Thyroid gland (tissue), 4 donors: ENCODE data around the gene PIM3.

Experiments
- POLR2A ChIP-seq, 2 donors: fragments of 450-650 bp; IDR thresholded peaks; one replicate each; pipeline ENCODE4 v1.6.1; 2017; ENCODE audit warnings: antibody characterized with exemption in 2 of 2, mild to moderate bottlenecking in 2 of 2, moderate library complexity in 1 of 2
- TF ChIP-seq, protein P1 (sequence below), 6 experiments: fragments of 200-600 bp in 3 of 6; fragments of 450-650 bp in 3 of 6; sonication (generic) in 3 of 6; IDR thresholded peaks; one replicate each; pipeline ENCODE4 v1.5.1; 2016 to 2019; ENCODE audit warnings: antibody characterized with exemption in 6 of 6, mild to moderate bottlenecking in 2 of 6, inconsistent platforms in 1 of 6, moderate library complexity in 1 of 6

DNA sequence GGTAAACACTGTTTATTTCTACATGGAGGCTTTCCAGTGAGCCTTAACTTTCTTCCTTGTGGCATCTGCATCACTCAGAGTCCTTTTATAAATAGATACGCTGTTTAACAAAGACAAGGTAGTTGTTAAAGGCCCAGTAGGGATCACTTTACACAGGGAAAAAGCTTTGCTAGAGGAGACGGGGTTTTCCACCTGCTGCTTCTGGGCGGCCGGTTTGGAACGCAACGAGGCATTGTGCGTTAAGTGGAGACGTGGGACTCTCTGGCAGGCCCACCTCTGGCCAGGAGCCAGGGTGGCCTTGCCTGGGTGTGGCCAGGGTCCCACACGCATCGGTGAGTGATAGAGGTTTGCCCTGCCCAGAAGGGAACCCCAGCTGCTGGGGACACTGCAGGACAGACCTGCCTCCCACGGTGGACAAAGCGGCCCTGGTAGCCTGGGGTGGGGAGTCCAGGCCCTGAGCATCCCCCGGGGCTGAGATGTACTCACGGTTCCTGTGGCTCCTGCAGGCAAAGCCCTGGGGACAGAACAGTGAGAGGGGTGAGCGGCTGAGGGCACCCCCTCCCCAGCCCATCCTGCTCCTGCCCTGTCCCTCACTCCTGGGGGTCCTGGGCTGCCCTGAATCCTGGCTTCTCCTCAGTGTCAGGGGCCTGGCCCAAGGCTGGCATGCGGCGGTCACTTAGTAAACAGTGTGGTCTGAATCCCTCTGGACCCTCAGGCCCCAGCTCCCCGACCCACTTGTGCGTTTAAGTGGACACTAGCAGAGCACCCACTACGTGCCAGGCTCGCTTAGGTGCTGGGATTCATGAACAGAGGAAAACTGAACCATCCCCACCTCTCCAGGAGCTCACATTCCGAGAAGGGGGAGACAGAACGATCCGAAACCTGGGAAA, 47.8 kb downstream of the PIM3 start:
- TF ChIP-seq, protein P1, sequence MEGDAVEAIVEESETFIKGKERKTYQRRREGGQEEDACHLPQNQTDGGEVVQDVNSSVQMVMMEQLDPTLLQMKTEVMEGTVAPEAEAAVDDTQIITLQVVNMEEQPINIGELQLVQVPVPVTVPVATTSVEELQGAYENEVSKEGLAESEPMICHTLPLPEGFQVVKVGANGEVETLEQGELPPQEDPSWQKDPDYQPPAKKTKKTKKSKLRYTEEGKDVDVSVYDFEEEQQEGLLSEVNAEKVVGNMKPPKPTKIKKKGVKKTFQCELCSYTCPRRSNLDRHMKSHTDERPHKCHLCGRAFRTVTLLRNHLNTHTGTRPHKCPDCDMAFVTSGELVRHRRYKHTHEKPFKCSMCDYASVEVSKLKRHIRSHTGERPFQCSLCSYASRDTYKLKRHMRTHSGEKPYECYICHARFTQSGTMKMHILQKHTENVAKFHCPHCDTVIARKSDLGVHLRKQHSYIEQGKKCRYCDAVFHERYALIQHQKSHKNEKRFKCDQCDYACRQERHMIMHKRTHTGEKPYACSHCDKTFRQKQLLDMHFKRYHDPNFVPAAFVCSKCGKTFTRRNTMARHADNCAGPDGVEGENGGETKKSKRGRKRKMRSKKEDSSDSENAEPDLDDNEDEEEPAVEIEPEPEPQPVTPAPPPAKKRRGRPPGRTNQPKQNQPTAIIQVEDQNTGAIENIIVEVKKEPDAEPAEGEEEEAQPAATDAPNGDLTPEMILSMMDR (IDR thresholded peaks at IDR 0.05), result no peak
- no peak for TF ChIP-seq POLR2A (IDR thresholded peaks at IDR 0.05)
